ENCODE measurements around the gene FBLIM1. TPM values are rescaled to one million over a fixed set of nuclear protein-coding genes. Genes with fewer than 3 reads are reported as not detected.

FBLIM1 gene
- total RNA-seq, 1 experiment from 2014 or later, result 25.6 TPM

DNA sequence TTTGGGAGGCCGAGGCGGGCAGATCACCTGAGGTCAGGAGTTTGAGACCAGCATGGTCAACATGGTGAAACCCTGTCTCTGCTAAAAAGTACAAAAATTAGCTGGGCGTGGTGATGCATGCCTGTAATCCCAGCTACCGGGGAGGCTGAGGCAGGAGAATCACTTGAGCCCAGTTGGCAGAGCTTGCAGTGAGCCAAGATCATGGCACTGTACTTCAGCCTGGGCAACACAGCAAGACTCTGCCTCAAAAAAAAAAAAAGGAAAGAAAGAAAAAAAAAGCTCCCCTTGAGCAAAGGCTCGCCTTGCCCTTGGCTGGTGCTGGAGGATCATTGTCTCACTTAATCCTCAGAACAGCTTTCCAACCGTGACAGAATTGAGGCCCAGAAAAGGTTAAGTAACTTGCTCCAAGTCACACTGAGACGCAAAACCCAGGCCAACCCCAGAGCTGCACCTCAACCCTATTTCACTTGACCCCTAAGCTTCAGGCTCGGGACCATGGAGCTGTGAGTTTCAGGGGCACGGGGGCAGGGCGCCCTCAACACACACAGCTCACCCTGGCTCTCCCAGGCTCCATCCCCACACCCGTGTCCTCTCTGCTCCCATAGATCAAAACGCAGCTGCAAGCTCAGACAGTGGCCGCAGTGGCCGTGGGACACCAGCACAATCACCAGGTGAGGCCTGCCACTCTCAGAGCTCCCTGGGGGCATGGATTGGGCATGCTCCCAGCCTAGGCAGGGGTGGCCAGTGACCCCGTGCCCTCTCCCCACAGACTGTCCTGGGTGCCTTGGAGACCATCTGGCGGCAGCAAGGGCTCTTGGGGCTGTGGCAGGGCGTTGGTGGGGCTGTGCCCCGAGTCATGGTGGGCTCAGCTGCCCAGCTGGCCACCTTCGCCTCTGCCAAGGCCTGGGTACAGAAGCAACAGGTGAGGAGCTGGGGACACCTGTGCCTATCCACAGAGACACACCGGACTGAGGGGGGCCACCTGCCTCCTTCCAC, 21.0 kb upstream of the FBLIM1 start:
- Mint-ChIP-seq H3K27ac (ENCODE audit: unreplicated experiment) (no peak overlapping the region), H3K27me3 (ENCODE audit: unreplicated experiment) (no peaks in the 10 kb centered on the region), H3K4me3 (ENCODE audit: low read depth, unreplicated experiment) (no peak overlapping the region), H3K9me3 (ENCODE audit: low read depth, unreplicated experiment) (no peaks in the 10 kb centered on the region), H3K36me3 (ENCODE audit: insufficient read depth, unreplicated experiment) (peaks cover 13% of the 10 kb centered on the region), H3K4me1 (ENCODE audit: low read depth, unreplicated experiment) (peaks cover 9% of the 10 kb centered on the region)
- TF ChIP-seq, protein P1, sequence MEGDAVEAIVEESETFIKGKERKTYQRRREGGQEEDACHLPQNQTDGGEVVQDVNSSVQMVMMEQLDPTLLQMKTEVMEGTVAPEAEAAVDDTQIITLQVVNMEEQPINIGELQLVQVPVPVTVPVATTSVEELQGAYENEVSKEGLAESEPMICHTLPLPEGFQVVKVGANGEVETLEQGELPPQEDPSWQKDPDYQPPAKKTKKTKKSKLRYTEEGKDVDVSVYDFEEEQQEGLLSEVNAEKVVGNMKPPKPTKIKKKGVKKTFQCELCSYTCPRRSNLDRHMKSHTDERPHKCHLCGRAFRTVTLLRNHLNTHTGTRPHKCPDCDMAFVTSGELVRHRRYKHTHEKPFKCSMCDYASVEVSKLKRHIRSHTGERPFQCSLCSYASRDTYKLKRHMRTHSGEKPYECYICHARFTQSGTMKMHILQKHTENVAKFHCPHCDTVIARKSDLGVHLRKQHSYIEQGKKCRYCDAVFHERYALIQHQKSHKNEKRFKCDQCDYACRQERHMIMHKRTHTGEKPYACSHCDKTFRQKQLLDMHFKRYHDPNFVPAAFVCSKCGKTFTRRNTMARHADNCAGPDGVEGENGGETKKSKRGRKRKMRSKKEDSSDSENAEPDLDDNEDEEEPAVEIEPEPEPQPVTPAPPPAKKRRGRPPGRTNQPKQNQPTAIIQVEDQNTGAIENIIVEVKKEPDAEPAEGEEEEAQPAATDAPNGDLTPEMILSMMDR (IDR thresholded peaks at IDR 0.05; ENCODE audit: unreplicated experiment), result no peak
- no peak for DNase-seq
- CTCF ChIA-PET, result no interaction called here
- no TSS peak for BruUV-seq (replicated peaks)
- intact Hi-C loops (cut with micrococcal nuclease; ENCODE audit: unreplicated experiment), result no loop called here

DNA sequence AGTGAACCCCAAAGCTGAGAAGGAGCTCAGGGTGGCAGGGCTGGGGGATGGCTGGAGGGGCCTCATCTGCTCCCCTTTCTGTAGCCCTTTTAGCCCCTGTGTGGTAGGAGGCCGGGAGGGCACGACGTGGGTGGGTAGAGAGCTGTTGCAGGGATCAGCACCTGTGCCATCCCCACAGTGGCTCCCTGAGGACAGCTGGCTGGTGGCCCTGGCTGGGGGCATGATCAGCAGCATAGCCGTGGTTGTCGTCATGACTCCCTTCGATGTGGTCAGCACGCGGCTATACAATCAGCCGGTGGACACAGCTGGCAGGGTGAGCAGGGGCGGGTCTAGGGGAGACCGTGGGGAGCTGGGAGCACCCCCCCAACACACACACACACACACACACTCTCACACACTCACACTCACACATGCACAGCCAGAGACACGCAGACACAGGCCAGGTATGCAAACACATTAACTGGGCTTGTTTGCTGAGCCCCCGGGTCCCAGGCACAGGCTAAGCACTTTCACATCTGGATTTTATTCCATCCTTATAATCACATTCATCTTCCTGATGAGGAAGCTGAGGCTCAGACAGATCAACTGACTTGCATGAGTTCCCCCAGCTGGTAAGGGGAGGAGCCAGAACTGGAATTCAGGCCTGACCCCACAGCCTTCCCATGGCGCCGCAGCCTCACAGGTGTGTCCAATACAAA, 20.0 kb upstream of the FBLIM1 start:
- CTCF ChIA-PET, result interaction anchor here (1.1 kb wide), 1 partner anchor 152 kb away, joined by 3 read pairs; no protein-coding TSS in a partner anchor
- H3K27me3 Mint-ChIP-seq (ENCODE audit: unreplicated experiment), result no peaks in the 10 kb centered on the region
- intact Hi-C loops (cut with micrococcal nuclease; ENCODE audit: unreplicated experiment), result no loop called here
- DNase-seq, result no peak
- no peak overlapping the region for H3K27ac Mint-ChIP-seq (ENCODE audit: unreplicated experiment)
- BruUV-seq (replicated peaks), result no TSS peak
- no peak overlapping the region for H3K4me3 Mint-ChIP-seq (ENCODE audit: low read depth, unreplicated experiment)
- no peaks in the 10 kb centered on the region for H3K9me3 Mint-ChIP-seq (ENCODE audit: low read depth, unreplicated experiment)
- TF ChIP-seq, protein P1 (IDR thresholded peaks at IDR 0.05; ENCODE audit: unreplicated experiment), result no peak
- H3K4me1 Mint-ChIP-seq (ENCODE audit: low read depth, unreplicated experiment), result peaks cover 9% of the 10 kb centered on the region
- H3K36me3 Mint-ChIP-seq (ENCODE audit: insufficient read depth, unreplicated experiment), result peaks cover 7% of the 10 kb centered on the region

DNA sequence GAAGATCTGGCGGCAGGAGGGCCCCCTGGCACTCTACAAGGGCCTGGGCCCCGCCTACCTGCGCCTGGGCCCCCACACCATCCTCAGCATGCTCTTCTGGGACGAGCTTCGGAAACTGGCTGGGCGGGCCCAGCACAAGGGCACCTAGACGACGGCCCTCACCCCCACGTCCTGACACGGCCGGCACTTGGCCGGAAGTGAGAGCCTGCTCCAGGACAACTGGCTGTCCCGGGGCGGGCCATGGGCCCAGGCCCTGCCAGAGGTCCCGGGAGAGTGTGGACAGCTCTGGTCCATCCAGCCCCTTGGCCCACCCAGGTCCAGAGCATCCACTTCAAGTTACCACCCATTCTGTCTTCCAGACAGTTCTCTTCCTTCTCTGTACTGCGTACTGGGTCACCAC, 19.3 kb upstream of the FBLIM1 start:
- Mint-ChIP-seq H3K36me3 (ENCODE audit: insufficient read depth, unreplicated experiment) (peaks cover 6% of the 10 kb centered on the region), H3K9me3 (ENCODE audit: low read depth, unreplicated experiment) (no peaks in the 10 kb centered on the region), H3K27me3 (ENCODE audit: unreplicated experiment) (no peaks in the 10 kb centered on the region), H3K4me1 (ENCODE audit: low read depth, unreplicated experiment) (peaks cover 9% of the 10 kb centered on the region), H3K4me3 (ENCODE audit: low read depth, unreplicated experiment) (no peak overlapping the region), H3K27ac (ENCODE audit: unreplicated experiment) (no peak overlapping the region)
- no peak for DNase-seq
- intact Hi-C loops (cut with micrococcal nuclease; ENCODE audit: unreplicated experiment), result no loop called here
- CTCF ChIA-PET, result interaction anchor here (1.1 kb wide), 1 partner anchor 153 kb away, joined by 3 read pairs; no protein-coding TSS in a partner anchor
- TF ChIP-seq, protein P1 (IDR thresholded peaks at IDR 0.05; ENCODE audit: unreplicated experiment), result no peak
- BruUV-seq (replicated peaks), result no TSS peak

DNA sequence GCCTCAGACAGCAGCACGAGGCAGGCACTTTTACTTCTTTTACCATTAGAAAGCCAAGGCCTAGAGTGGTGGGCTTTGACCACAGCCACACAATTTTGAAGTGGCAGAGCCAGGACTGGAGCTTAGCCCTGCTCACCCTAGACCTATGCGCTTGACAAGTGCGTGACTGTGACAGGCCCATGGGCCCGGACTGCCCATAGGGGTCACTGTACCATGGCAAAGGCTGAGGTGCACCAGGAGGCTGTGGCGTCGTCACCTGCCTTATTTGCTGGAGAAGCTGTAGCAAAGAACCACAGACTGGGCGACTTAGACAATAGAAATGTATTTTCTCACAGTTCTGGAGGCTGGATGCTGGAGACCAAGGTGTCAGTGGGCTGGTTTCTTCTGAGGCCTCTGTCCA, 18.9 kb upstream of the FBLIM1 start:
- Mint-ChIP-seq H3K27ac (ENCODE audit: unreplicated experiment) (no peak overlapping the region), H3K4me3 (ENCODE audit: low read depth, unreplicated experiment) (no peak overlapping the region), H3K4me1 (ENCODE audit: low read depth, unreplicated experiment) (peaks cover 9% of the 10 kb centered on the region), H3K9me3 (ENCODE audit: low read depth, unreplicated experiment) (no peaks in the 10 kb centered on the region), H3K36me3 (ENCODE audit: insufficient read depth, unreplicated experiment) (peaks cover 6% of the 10 kb centered on the region), H3K27me3 (ENCODE audit: unreplicated experiment) (no peaks in the 10 kb centered on the region)
- DNase-seq, result no peak
- BruUV-seq (replicated peaks), result no TSS peak
- CTCF ChIA-PET, result interaction anchor here (1.1 kb wide), 1 partner anchor 154 kb away, joined by 3 read pairs; no protein-coding TSS in a partner anchor
- intact Hi-C loops (cut with micrococcal nuclease; ENCODE audit: unreplicated experiment), result loop anchor here (5.0 kb wide), 1 partner anchor 142 kb away; no protein-coding TSS in a partner anchor
- TF ChIP-seq, protein P1 (IDR thresholded peaks at IDR 0.05; ENCODE audit: unreplicated experiment), result no peak

All from Calu3 (cell line).